ENCODE data around the gene TGFB1. TPM values are rescaled to one million over a fixed set of nuclear protein-coding genes. Genes with fewer than 3 reads are reported as not detected.
A peak's percentile ranks its signal among the peaks of the same experiment; 100 is the strongest.

The TGFB1 gene
- total and polyA plus RNA-seq, 2 of the 13 experiments (the other 11 are each of a cell fraction or from before 2014, with no cell fraction given), result 4.1 to 5.4 TPM

DNA sequence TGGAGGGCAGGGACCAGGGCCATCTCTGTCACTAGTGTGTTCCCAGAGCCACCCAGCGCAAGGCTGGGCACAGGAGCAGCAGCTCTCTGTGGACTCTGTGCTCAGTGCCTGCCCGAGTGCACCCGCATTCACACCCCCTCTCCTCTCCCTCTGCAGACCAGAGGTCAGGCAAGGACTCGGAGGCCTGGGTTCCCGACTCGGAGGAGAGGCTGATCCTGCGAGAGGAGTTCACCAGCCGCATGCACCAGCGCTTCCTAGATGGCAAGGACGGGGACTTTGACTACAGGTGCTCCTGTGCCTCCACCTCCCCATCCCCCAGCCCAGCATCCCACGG lies 33.6 kb downstream of the TGFB1 start:
- H3K27ac ChIP-seq (ENCODE audit: extremely low read length, insufficient read depth, low read length), result peak overlapping the region; percentile 11
- POLR2A ChIA-PET, result interaction anchor here (1.5 to 6.2 kb wide), 2 partner anchors 32 to 44 kb away, joined by 5 to 73 read pairs; partner anchors contain the start of genes B9D2 and TGFB1
- H3K4me1 ChIP-seq (ENCODE audit: insufficient read depth, low read length), result peaks cover 55% of the 10 kb centered on the region
- DNase-seq (ENCODE audit: low spot score) (no peak), FAIRE-seq (no peak), ATAC-seq (no peak)
- no TSS peak for BruUV-seq (replicated peaks)
- TF ChIP-seq NCOA1 (CRISPR knock-in tag; IDR thresholded peaks at IDR 0.05) (no peak), ZNF281 (CRISPR knock-in tag; IDR thresholded peaks at IDR 0.05; ENCODE audit: borderline replicate concordance) (0 out of 2 replicates have a peak, but pooled peaks have one; percentile 1), ZNF605 (CRISPR knock-in tag; IDR thresholded peaks at IDR 0.05) (no peak), HNRNPL (IDR thresholded peaks at IDR 0.05; ENCODE audit: low read depth, low read length) (0 out of 2 replicates have a peak, but pooled peaks have one; percentile 50), BCL3 (CRISPR knock-in tag; IDR thresholded peaks at IDR 0.05) (no peak), ZMYM2 (CRISPR knock-in tag; IDR thresholded peaks at IDR 0.05) (no peak), ZNF549 (CRISPR knock-in tag; IDR thresholded peaks at IDR 0.05) (no peak), TOE1 (CRISPR knock-in tag; IDR thresholded peaks at IDR 0.05) (no peak), ZSCAN29 (CRISPR knock-in tag; conservative IDR thresholded peaks at IDR 0.05) (no peak), ZMYM3 (CRISPR knock-in tag; IDR thresholded peaks at IDR 0.05) (no peak), FOXM1 (CRISPR knock-in tag; IDR thresholded peaks at IDR 0.05) (no peak), ZNF883 (CRISPR knock-in tag; IDR thresholded peaks at IDR 0.05; ENCODE audit: not compliant biosample characterization) (no peak), HNF4A (CRISPR knock-in tag; IDR thresholded peaks at IDR 0.05) (0 out of 2 replicates have a peak, but pooled peaks have one; percentile 3)
- TF ChIP-seq, protein P1, sequence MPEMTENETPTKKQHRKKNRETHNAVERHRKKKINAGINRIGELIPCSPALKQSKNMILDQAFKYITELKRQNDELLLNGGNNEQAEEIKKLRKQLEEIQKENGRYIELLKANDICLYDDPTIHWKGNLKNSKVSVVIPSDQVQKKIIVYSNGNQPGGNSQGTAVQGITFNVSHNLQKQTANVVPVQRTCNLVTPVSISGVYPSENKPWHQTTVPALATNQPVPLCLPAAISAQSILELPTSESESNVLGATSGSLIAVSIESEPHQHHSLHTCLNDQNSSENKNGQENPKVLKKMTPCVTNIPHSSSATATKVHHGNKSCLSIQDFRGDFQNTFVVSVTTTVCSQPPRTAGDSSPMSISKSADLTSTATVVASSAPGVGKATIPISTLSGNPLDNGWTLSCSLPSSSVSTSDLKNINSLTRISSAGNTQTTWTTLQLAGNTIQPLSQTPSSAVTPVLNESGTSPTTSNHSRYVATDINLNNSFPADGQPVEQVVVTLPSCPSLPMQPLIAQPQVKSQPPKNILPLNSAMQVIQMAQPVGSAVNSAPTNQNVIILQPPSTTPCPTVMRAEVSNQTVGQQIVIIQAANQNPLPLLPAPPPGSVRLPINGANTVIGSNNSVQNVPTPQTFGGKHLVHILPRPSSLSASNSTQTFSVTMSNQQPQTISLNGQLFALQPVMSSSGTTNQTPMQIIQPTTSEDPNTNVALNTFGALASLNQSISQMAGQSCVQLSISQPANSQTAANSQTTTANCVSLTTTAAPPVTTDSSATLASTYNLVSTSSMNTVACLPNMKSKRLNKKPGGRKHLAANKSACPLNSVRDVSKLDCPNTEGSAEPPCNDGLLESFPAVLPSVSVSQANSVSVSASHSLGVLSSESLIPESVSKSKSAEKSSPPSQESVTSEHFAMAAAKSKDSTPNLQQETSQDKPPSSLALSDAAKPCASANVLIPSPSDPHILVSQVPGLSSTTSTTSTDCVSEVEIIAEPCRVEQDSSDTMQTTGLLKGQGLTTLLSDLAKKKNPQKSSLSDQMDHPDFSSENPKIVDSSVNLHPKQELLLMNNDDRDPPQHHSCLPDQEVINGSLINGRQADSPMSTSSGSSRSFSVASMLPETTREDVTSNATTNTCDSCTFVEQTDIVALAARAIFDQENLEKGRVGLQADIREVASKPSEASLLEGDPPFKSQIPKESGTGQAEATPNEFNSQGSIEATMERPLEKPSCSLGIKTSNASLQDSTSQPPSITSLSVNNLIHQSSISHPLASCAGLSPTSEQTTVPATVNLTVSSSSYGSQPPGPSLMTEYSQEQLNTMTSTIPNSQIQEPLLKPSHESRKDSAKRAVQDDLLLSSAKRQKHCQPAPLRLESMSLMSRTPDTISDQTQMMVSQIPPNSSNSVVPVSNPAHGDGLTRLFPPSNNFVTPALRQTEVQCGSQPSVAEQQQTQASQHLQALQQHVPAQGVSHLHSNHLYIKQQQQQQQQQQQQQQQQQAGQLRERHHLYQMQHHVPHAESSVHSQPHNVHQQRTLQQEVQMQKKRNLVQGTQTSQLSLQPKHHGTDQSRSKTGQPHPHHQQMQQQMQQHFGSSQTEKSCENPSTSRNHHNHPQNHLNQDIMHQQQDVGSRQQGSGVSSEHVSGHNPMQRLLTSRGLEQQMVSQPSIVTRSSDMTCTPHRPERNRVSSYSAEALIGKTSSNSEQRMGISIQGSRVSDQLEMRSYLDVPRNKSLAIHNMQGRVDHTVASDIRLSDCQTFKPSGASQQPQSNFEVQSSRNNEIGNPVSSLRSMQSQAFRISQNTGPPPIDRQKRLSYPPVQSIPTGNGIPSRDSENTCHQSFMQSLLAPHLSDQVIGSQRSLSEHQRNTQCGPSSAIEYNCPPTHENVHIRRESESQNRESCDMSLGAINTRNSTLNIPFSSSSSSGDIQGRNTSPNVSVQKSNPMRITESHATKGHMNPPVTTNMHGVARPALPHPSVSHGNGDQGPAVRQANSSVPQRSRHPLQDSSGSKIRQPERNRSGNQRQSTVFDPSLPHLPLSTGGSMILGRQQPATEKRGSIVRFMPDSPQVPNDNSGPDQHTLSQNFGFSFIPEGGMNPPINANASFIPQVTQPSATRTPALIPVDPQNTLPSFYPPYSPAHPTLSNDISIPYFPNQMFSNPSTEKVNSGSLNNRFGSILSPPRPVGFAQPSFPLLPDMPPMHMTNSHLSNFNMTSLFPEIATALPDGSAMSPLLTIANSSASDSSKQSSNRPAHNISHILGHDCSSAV (CRISPR knock-in tag; IDR thresholded peaks at IDR 0.05; ENCODE audit: borderline replicate concordance), result no peak
- WGBS (ENCODE audit: low lambda C conversion rate), result 88% methylated on average over 8 of the region's 11 CpGs
- no peak overlapping the region for H2AFZ ChIP-seq (ENCODE audit: low read length)
- H3K27me3 ChIP-seq (ENCODE audit: control insufficient read depth in 1 of 2, insufficient read depth in 2 of 2, low read length in 2 of 2), result no peaks in the 10 kb centered on the region
- CTCF ChIA-PET (ENCODE audit: low intra/inter-chr PET ratio, low total read pairs), result no interaction called here
- H3K9me3 ChIP-seq (ENCODE audit: low read length), result no peaks in the 10 kb centered on the region
- no peaks in the 10 kb centered on the region for H3K79me2 ChIP-seq (ENCODE audit: insufficient read depth, low read length)
- H3K4me3 ChIP-seq (replicated peaks in 1 of 3; ENCODE audit: insufficient read depth in 1 of 3, low read depth in 2 of 3, low read length in 3 of 3), result no peak overlapping the region
- intact Hi-C loops (cut with micrococcal nuclease; ENCODE audit: unreplicated experiment) (no loop called here), in situ Hi-C loops (cut with HindIII; ENCODE audit: extremely low pct_ligation_motif_present, low pct_unique_long_range_greater_than_20kb) (no loop called here)
- no peak overlapping the region for H3K4me2 ChIP-seq (ENCODE audit: low read depth, low read length)
- no peaks in the 10 kb centered on the region for H4K20me1 ChIP-seq (ENCODE audit: insufficient read depth, low read length)
- peaks cover 13 to 37% of the 10 kb centered on the region in 2 experiments; a peak in 4 of 5 replicates for H3K36me3 ChIP-seq (replicated peaks in 1 of 2; ENCODE audit: control insufficient read depth in 1 of 2, insufficient read depth in 2 of 2, low read length in 2 of 2)
- H3K9ac ChIP-seq (ENCODE audit: insufficient read depth, low read depth, low read length), result no peak overlapping the region

Measured in HepG2 (cell line).